Measurements from ENCODE around the gene ZNF185. TPM values are rescaled to one million over a fixed set of nuclear protein-coding genes. Genes with fewer than 3 reads are reported as not detected.
A peak's percentile ranks its signal among the peaks of the same experiment; 100 is the strongest.
"Not testable (repeated sequence)": the region's sequence is repeated elsewhere in the genome, so short reads cannot be mapped to it uniquely, and the experiment has no call there.

Gene ZNF185
- total and polyA plus RNA-seq, 3 experiments from 2014 or later = 0.82 to 2.3 (median 0.96) TPM

DNA sequence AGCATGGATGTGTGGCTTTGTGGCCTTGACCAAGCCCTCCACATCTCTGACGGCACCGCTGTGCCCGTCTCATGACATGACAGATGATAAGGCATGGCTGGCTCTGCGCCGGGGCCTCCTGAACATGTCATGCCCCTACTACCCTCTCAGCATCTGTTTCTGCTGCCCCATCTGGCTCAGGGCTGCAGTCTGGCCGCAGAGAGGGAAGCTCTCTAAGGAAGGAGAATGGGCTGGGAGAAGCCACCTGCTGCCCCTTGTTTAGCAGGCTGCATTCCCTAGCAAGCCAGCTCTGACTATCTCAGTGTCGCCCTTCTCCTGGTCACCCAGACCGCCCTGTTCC, 7.2 kb downstream of the ZNF185 start:
- POLR2A ChIA-PET = no interaction called here
- Mint-ChIP-seq H3K4me1 (no peaks in the 10 kb centered on the region), H3K4me3 (no peak overlapping the region), H3K9me3 (no peaks in the 10 kb centered on the region), H3K27ac (no peak overlapping the region), H3K27me3 (peaks cover 7 to 14% of the 10 kb centered on the region in 2 donors), H3K36me3 (no peaks in the 10 kb centered on the region)
- H3K36me3 ChIP-seq (ENCODE audit: insufficient read depth, low read length) = no peaks in the 10 kb centered on the region
- H3K4me3 ChIP-seq (ENCODE audit: low read length) = no peak overlapping the region
- no peak overlapping the region for H3K27ac ChIP-seq (ENCODE audit: low read depth, low read length)
- no peaks in the 10 kb centered on the region for H3K27me3 ChIP-seq (ENCODE audit: insufficient read depth, low read length, poor library complexity, severe bottlenecking)
- no peaks in the 10 kb centered on the region for H3K4me1 ChIP-seq (ENCODE audit: insufficient read depth, low read length)
- CTCF ChIA-PET = no interaction called here
- H3K9me3 ChIP-seq (ENCODE audit: low read length) = no peaks in the 10 kb centered on the region
- DNase-seq = no peak

DNA sequence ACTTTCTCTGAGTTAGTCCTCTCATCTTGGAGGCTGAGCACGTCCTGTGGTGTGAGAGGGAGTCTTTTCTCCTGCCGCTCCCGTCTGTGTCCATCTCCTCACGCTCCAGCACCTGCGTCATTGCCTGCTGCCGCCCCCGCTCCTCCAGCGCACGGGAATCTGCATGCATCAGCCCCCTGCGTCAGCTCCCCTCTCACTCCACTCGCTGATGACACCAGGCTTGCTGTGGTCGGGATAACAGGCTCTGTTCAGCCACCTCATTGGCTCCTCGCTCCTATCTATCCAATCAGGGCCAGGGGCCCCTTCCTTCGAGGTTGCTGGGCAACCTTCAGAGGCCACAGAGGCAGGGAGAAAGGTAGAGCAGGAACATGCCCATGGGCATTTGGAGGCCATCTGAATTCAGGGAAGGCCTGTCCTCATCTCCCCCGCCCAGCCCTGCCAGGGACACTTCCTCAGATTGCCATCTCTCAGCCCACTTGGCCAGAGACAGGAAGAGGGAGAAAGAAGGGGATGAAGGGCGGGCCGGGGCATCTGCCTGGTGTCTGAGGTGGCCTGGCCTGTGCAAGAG, 9.3 kb downstream of the ZNF185 start:
- DNase-seq = no peak
- Mint-ChIP-seq H3K27me3 (peaks cover 3 to 16% of the 10 kb centered on the region in 2 donors), H3K4me1 (no peaks in the 10 kb centered on the region)

DNA sequence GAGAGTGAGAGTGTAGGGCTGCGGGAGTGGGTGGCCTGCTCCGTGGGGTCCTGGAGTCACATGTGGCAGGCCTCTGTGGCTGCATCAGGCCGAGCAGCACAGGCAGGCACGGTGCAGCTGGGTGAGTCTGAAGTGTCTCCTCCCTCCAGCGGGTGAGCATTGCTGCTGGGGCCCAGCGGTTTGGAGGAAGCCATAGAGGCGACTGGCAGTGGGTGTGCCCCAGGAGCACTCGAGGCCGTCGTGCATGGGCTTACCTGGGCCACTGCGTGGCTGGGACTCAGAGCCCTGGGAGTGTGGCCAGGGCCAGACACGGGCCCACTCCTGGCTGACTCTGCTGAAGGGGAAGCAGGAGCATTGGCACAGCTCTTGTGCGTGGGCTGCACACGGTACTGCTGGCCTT, 10.6 kb downstream of the ZNF185 start:
- ChIA-PET CTCF (no interaction called here), POLR2A (no interaction called here)
- Histone ChIP-seq H3K36me3 (ENCODE audit: insufficient read depth, low read length) (no peaks in the 10 kb centered on the region), H3K4me3 (ENCODE audit: low read length) (no peak overlapping the region), H3K9me3 (ENCODE audit: low read length) (no peaks in the 10 kb centered on the region), H3K27ac (ENCODE audit: low read depth, low read length) (no peak overlapping the region), H3K4me1 (ENCODE audit: insufficient read depth, low read length) (no peaks in the 10 kb centered on the region), H3K27me3 (ENCODE audit: insufficient read depth, low read length, poor library complexity, severe bottlenecking) (no peaks in the 10 kb centered on the region)
- Mint-ChIP-seq H3K27me3 (peaks cover 0 to 12% of the 10 kb centered on the region in 2 donors), H3K9me3 (no peaks in the 10 kb centered on the region), H3K27ac (peak overlapping the region in 1 of 8 donors; percentile 84), H3K4me3 (no peak overlapping the region), H3K36me3 (no peaks in the 10 kb centered on the region), H3K4me1 (no peaks in the 10 kb centered on the region)
- DNase-seq = no peak

More for the DNA sequence above, 9.3 kb downstream of the ZNF185 start:
- Histone ChIP-seq H3K4me1 (ENCODE audit: insufficient read depth, low read length) (no peaks in the 10 kb centered on the region), H3K36me3 (ENCODE audit: insufficient read depth, low read length) (no peaks in the 10 kb centered on the region), H3K27ac (ENCODE audit: low read depth, low read length) (no peak overlapping the region), H3K4me3 (ENCODE audit: low read length) (no peak overlapping the region), H3K27me3 (ENCODE audit: insufficient read depth, low read length, poor library complexity, severe bottlenecking) (no peaks in the 10 kb centered on the region), H3K9me3 (ENCODE audit: low read length) (no peaks in the 10 kb centered on the region)
- Mint-ChIP-seq H3K36me3 (no peaks in the 10 kb centered on the region), H3K9me3 (no peaks in the 10 kb centered on the region), H3K4me3 (peak overlapping the region in 1 of 7 donors; percentile 72), H3K27ac (peak overlapping the region in 1 of 8 donors; percentile 93)
- POLR2A ChIA-PET = no interaction called here
- CTCF ChIA-PET = interaction anchor here (1.0 kb wide), 1 partner anchor 24 kb away, joined by 3 read pairs; no protein-coding TSS in a partner anchor

DNA sequence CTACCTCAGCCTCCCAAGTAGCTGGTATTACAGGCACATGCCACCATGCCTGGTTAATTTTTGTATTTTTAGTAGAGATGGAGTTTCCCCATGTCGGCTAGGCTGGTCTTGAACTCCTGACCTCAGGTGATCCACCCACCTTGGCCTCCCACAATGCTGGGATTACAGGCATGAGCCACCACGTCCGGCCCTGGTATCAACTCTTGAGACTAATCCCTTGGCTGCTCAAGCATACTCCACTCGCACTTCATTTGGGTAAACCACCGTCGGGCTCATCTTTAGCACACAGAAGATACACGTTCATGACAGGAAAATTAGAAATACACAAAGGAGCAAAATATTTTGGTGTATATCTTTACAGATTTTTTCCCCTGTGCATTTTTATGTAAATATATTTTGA, 12.2 kb downstream of the ZNF185 start:
- H3K36me3 Mint-ChIP-seq; H3K4me1 Mint-ChIP-seq; H3K4me1 ChIP-seq (ENCODE audit: insufficient read depth, low read length); H3K9me3 Mint-ChIP-seq; DNase-seq; H3K27me3 ChIP-seq (ENCODE audit: insufficient read depth, low read length, poor library complexity, severe bottlenecking); H3K27me3 Mint-ChIP-seq; H3K4me3 ChIP-seq (ENCODE audit: low read length); CTCF ChIA-PET; H3K27ac Mint-ChIP-seq; H3K27ac ChIP-seq (ENCODE audit: low read depth, low read length); H3K4me3 Mint-ChIP-seq; H3K9me3 ChIP-seq (ENCODE audit: low read length); POLR2A ChIA-PET; H3K36me3 ChIP-seq (ENCODE audit: insufficient read depth, low read length): not testable (repeated sequence)

DNA sequence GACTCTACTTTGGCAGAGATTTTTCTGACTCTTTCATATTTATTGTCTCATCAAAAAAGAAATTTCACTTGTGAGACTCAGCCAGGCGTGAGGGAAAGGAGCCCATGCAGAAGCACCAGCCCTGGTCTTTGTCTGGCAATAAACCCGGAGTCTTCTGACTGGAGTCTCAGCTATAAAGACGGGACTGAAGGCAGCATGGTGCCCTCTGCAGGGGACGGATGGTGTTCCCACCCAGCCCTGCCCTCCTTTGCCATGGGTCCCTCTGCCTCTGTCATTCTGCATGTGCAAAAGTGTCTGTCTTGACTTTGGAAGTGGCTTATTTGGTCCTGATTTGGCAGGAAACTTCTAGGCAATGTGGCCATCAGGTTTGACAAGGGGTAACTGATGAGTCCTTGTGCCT, 14.2 kb downstream of the ZNF185 start:
- no peak overlapping the region for H3K27ac ChIP-seq (ENCODE audit: low read depth, low read length)
- H3K27me3 ChIP-seq (ENCODE audit: insufficient read depth, low read length, poor library complexity, severe bottlenecking) = no peaks in the 10 kb centered on the region
- ChIA-PET POLR2A (no interaction called here), CTCF (no interaction called here)
- no peaks in the 10 kb centered on the region for H3K36me3 Mint-ChIP-seq
- no peak overlapping the region for H3K4me3 ChIP-seq (ENCODE audit: low read length)
- no peak overlapping the region for H3K27ac Mint-ChIP-seq
- H3K4me1 ChIP-seq (ENCODE audit: insufficient read depth, low read length) = no peaks in the 10 kb centered on the region
- H3K9me3 ChIP-seq (ENCODE audit: low read length) = no peaks in the 10 kb centered on the region
- no peaks in the 10 kb centered on the region for H3K4me1 Mint-ChIP-seq
- H3K36me3 ChIP-seq (ENCODE audit: insufficient read depth, low read length) = no peaks in the 10 kb centered on the region
- no peak overlapping the region for H3K4me3 Mint-ChIP-seq
- H3K27me3 Mint-ChIP-seq = peaks cover 0 to 12% of the 10 kb centered on the region in 2 donors
- H3K9me3 Mint-ChIP-seq = no peaks in the 10 kb centered on the region
- no peak for DNase-seq

DNA sequence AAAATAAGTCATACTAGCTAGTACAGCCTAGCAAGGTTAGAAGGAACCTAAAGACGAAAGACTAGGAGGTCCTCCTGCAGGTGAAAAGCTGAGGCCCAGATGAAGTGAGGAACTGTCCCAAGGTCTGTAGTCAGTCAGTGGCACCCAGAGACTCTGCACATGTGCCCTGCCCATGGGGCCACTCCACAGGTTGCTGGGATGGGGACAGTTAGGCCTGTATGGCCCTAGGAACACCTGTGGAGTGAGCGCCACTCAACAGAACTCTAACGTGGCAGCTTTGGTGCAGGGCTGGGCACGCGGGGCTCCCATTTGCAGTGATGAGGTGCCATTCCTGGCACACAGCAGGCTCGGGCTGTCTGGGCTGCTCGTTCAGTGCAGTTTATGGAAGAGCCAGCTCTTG, 14.8 kb downstream of the ZNF185 start:
- no peak overlapping the region for H3K4me3 Mint-ChIP-seq
- ChIA-PET CTCF (interaction anchor here (0.9 kb wide), 1 partner anchor 26 kb away, joined by 3 read pairs; no protein-coding TSS in a partner anchor), POLR2A (no interaction called here)
- H3K27me3 ChIP-seq (ENCODE audit: insufficient read depth, low read length, poor library complexity, severe bottlenecking) = no peaks in the 10 kb centered on the region
- H3K9me3 ChIP-seq (ENCODE audit: low read length) = no peaks in the 10 kb centered on the region
- peaks cover 0 to 12% of the 10 kb centered on the region in 2 donors for H3K27me3 Mint-ChIP-seq
- H3K36me3 ChIP-seq (ENCODE audit: insufficient read depth, low read length) = no peaks in the 10 kb centered on the region
- H3K4me1 ChIP-seq (ENCODE audit: insufficient read depth, low read length) = no peaks in the 10 kb centered on the region
- H3K27ac ChIP-seq (ENCODE audit: low read depth, low read length) = no peak overlapping the region
- H3K4me3 ChIP-seq (ENCODE audit: low read length) = no peak overlapping the region
- no peaks in the 10 kb centered on the region for H3K4me1 Mint-ChIP-seq
- DNase-seq = no peak
- no peaks in the 10 kb centered on the region for H3K36me3 Mint-ChIP-seq
- no peak overlapping the region for H3K27ac Mint-ChIP-seq
- no peaks in the 10 kb centered on the region for H3K9me3 Mint-ChIP-seq

DNA sequence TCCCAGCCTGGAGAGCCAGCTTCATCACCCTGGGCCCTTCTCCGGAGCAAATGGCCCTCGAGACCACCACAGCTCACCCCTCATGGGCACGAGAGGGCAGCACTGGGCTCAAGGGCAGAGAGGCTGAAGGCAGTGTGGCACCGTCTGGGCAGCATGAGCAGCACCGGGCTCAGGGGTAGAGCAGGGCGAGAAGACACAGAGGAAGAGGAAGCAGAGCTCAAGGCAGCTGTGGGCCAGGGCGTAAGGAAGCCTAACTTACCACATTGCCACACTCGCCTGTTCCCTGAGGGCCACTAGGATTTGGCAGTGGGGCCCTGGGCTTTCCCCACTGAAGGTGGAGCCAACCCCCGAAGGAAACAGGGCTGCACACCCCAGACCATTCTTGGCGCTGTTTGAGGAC, 15.5 kb downstream of the ZNF185 start:
- DNase-seq = no peak
- Histone ChIP-seq H3K36me3 (ENCODE audit: insufficient read depth, low read length) (no peaks in the 10 kb centered on the region), H3K9me3 (ENCODE audit: low read length) (no peaks in the 10 kb centered on the region), H3K4me3 (ENCODE audit: low read length) (no peak overlapping the region), H3K27ac (ENCODE audit: low read depth, low read length) (no peak overlapping the region), H3K27me3 (ENCODE audit: insufficient read depth, low read length, poor library complexity, severe bottlenecking) (no peaks in the 10 kb centered on the region), H3K4me1 (ENCODE audit: insufficient read depth, low read length) (no peaks in the 10 kb centered on the region)
- H3K27me3 Mint-ChIP-seq = peaks cover 0 to 9% of the 10 kb centered on the region in 2 donors
- H3K4me3 Mint-ChIP-seq = no peak overlapping the region
- H3K4me1 Mint-ChIP-seq = no peaks in the 10 kb centered on the region
- ChIA-PET CTCF (interaction anchor here (0.9 kb wide), 1 partner anchor 27 kb away, joined by 3 read pairs; no protein-coding TSS in a partner anchor), POLR2A (no interaction called here)
- no peaks in the 10 kb centered on the region for H3K36me3 Mint-ChIP-seq
- H3K9me3 Mint-ChIP-seq = no peaks in the 10 kb centered on the region
- no peak overlapping the region for H3K27ac Mint-ChIP-seq

DNA sequence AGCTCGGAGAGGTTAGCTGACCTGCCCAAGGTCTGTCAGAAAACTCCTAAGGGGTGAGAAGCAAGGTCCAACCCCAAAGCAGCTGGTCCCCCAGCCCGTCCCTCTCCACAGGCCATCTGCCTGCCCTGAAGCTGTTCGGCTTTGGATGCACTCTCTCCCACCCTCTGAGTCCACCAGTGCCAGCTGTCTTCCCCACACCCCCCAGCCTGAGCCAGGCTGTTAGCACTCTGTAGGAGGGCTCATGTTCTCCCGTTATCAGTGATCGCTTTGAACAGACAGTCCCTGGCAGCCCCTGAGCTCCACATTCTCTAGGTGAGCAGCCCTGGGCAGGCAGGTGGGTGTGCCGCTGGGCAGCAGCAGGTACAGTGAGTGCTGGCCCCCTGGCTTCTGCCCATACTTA, 16.0 kb downstream of the ZNF185 start:
- H3K27ac ChIP-seq (ENCODE audit: low read depth, low read length) = no peak overlapping the region
- H3K27me3 Mint-ChIP-seq = peaks cover 0 to 9% of the 10 kb centered on the region in 2 donors
- DNase-seq = no peak
- no peaks in the 10 kb centered on the region for H3K4me1 Mint-ChIP-seq
- no peak overlapping the region for H3K27ac Mint-ChIP-seq
- no peaks in the 10 kb centered on the region for H3K36me3 ChIP-seq (ENCODE audit: insufficient read depth, low read length)
- H3K4me3 ChIP-seq (ENCODE audit: low read length) = no peak overlapping the region
- POLR2A ChIA-PET = no interaction called here
- CTCF ChIA-PET = no interaction called here
- H3K9me3 Mint-ChIP-seq = no peaks in the 10 kb centered on the region
- H3K36me3 Mint-ChIP-seq = no peaks in the 10 kb centered on the region
- H3K9me3 ChIP-seq (ENCODE audit: low read length) = no peaks in the 10 kb centered on the region
- no peak overlapping the region for H3K4me3 Mint-ChIP-seq
- H3K4me1 ChIP-seq (ENCODE audit: insufficient read depth, low read length) = no peaks in the 10 kb centered on the region
- H3K27me3 ChIP-seq (ENCODE audit: insufficient read depth, low read length, poor library complexity, severe bottlenecking) = no peaks in the 10 kb centered on the region

Measured in CD8-positive, alpha-beta memory T cell (primary cell).